Measurements from ENCODE around the gene ANKRD53.

Gene ANKRD53

GRCh38 chr2:70958759-70959158 is 19.7 kb upstream of the ANKRD53 start:
- no peaks in the 10 kb centered on the region for H4K20me1 ChIP-seq (ENCODE audit: control insufficient read depth, insufficient read depth, low read depth, low read length)
- H3K27ac ChIP-seq (ENCODE audit: low read depth, low read length), result no peak overlapping the region
- 0 out of 2 replicates have a peak overlapping the region, but pooled peaks have one; percentile 35 for H3K4me2 ChIP-seq (ENCODE audit: low read length)
- no peaks in the 10 kb centered on the region for H3K9me2 ChIP-seq (replicated peaks; ENCODE audit: control insufficient read depth, low read length)
- peaks cover 17% of the 10 kb centered on the region for H3K27me3 ChIP-seq (ENCODE audit: control insufficient read depth, low read length)
- H3K4me1 ChIP-seq (ENCODE audit: control insufficient read depth, low read length), result peaks cover 9% of the 10 kb centered on the region
- no peaks in the 10 kb centered on the region for H3K9me3 ChIP-seq (ENCODE audit: control insufficient read depth, insufficient read depth, low read length)
- H3F3A ChIP-seq (ENCODE audit: control insufficient read depth, insufficient read depth), result no peaks in the 10 kb centered on the region
- H3K79me2 ChIP-seq (ENCODE audit: control insufficient read depth, low read length), result no peaks in the 10 kb centered on the region
- TF ChIP-seq CTCF (IDR thresholded peaks at IDR 0.05; ENCODE audit: low read depth, low read length, poor library complexity, severe bottlenecking) (no peak), EZH2phosphoT487 (IDR thresholded peaks at IDR 0.05; ENCODE audit: borderline replicate concordance, low read length) (no peak)
- H3K4me3 ChIP-seq (ENCODE audit: low read length), result no peak overlapping the region
- H3K36me3 ChIP-seq (ENCODE audit: control insufficient read depth, low read length), result no peaks in the 10 kb centered on the region

- Histone ChIP-seq H3K4me3 (ENCODE audit: low read length) (no peak overlapping the region), H3K4me1 (ENCODE audit: control insufficient read depth, low read length) (peaks cover 9% of the 10 kb centered on the region), H3K36me3 (ENCODE audit: control insufficient read depth, low read length) (no peaks in the 10 kb centered on the region), H3K9me2 (replicated peaks; ENCODE audit: control insufficient read depth, low read length) (no peaks in the 10 kb centered on the region), H3F3A (ENCODE audit: control insufficient read depth, insufficient read depth) (no peaks in the 10 kb centered on the region), H3K27ac (ENCODE audit: low read depth, low read length) (no peak overlapping the region), H4K20me1 (ENCODE audit: control insufficient read depth, insufficient read depth, low read depth, low read length) (no peaks in the 10 kb centered on the region), H3K27me3 (ENCODE audit: control insufficient read depth, low read length) (peaks cover 12% of the 10 kb centered on the region), H3K4me2 (ENCODE audit: low read length) (no peak overlapping the region), H3K79me2 (ENCODE audit: control insufficient read depth, low read length) (no peaks in the 10 kb centered on the region), H3K9me3 (ENCODE audit: control insufficient read depth, insufficient read depth, low read length) (no peaks in the 10 kb centered on the region)
- no peak for TF ChIP-seq CTCF (IDR thresholded peaks at IDR 0.05; ENCODE audit: low read depth, low read length, poor library complexity, severe bottlenecking)
- TF ChIP-seq EZH2phosphoT487 (IDR thresholded peaks at IDR 0.05; ENCODE audit: borderline replicate concordance, low read length), result no peak
These were observed 19.1 kb upstream of the ANKRD53 start for GRCh38 chr2:70959271-70959761.

- Histone ChIP-seq H3K9me3 (ENCODE audit: control insufficient read depth, insufficient read depth, low read length) (no peaks in the 10 kb centered on the region), H3K4me2 (ENCODE audit: low read length) (no peak overlapping the region), H3K79me2 (ENCODE audit: control insufficient read depth, low read length) (no peaks in the 10 kb centered on the region), H3K4me3 (ENCODE audit: low read length) (no peak overlapping the region), H3K27ac (ENCODE audit: low read depth, low read length) (no peak overlapping the region), H3K36me3 (ENCODE audit: control insufficient read depth, low read length) (no peaks in the 10 kb centered on the region), H3K4me1 (ENCODE audit: control insufficient read depth, low read length) (peaks cover 11% of the 10 kb centered on the region), H3F3A (ENCODE audit: control insufficient read depth, insufficient read depth) (no peaks in the 10 kb centered on the region), H3K9me2 (replicated peaks; ENCODE audit: control insufficient read depth, low read length) (no peaks in the 10 kb centered on the region), H3K27me3 (ENCODE audit: control insufficient read depth, low read length) (peaks cover 5% of the 10 kb centered on the region; the same call in 1 of the 2 replicates), H4K20me1 (ENCODE audit: control insufficient read depth, insufficient read depth, low read depth, low read length) (no peaks in the 10 kb centered on the region)
- peak; percentile 77 for TF ChIP-seq CTCF (IDR thresholded peaks at IDR 0.05; ENCODE audit: low read depth, low read length, poor library complexity, severe bottlenecking)
- no peak for TF ChIP-seq EZH2phosphoT487 (IDR thresholded peaks at IDR 0.05; ENCODE audit: borderline replicate concordance, low read length)
These were observed 18.3 kb upstream of the ANKRD53 start for GRCh38 chr2:70959851-70960832.

Measured in DOHH2 (cell line).